ENCODE data around the gene P2RY2. TPM values are rescaled to one million over a fixed set of nuclear protein-coding genes. Genes with fewer than 3 reads are reported as not detected.

Gene P2RY2
- total and polyA plus RNA-seq, 10 of the 15 experiments (the other 5 are each of a cell fraction or from before 2014, with no cell fraction given), result 0.03 to 0.23 (median 0.17) TPM; not detected in 7

- TF ChIP-seq CTCF (IDR thresholded peaks at IDR 0.05 in 2 of 3, conservative IDR thresholded peaks at IDR 0.05 in 1 of 3; ENCODE audit: control insufficient read depth in 2 of 3, extremely low read depth in 1 of 3, insufficient read depth in 1 of 3, low read depth in 3 of 3, low read length in 3 of 3) (no peak), JUND (IDR thresholded peaks at IDR 0.05; ENCODE audit: low read depth, low read length) (no peak), SMARCA5 (IDR thresholded peaks at IDR 0.05) (no peak), STAT1 (conservative IDR thresholded peaks at IDR 0.05) (no peak), CBX5 (IDR thresholded peaks at IDR 0.05; ENCODE audit: low read depth) (no peak), FOXM1 (IDR thresholded peaks at IDR 0.05; ENCODE audit: low read depth, low read length) (no peak), GATAD2B (conservative IDR thresholded peaks at IDR 0.05; ENCODE audit: low read depth) (no peak), KDM1A (IDR thresholded peaks at IDR 0.05; ENCODE audit: borderline replicate concordance) (no peak), NFXL1 (IDR thresholded peaks at IDR 0.05; ENCODE audit: borderline replicate concordance) (no peak), YBX1 (IDR thresholded peaks at IDR 0.05) (no peak), USF1 (IDR thresholded peaks at IDR 0.05; ENCODE audit: borderline replicate concordance, extremely low read length, insufficient read depth, low read depth, low read length) (no peak), CEBPB (IDR thresholded peaks at IDR 0.05; ENCODE audit: borderline replicate concordance in 1 of 2, low read depth in 2 of 2, low read length in 2 of 2) (no peak), NFYB (IDR thresholded peaks at IDR 0.05; ENCODE audit: insufficient read depth, low read depth, low read length) (no peak), ASH2L (IDR thresholded peaks at IDR 0.05; ENCODE audit: borderline replicate concordance, low read depth) (no peak)
These were observed 51.5 kb downstream of the P2RY2 start (continued) for GRCh38 chr11:73269459-73270015.

Measured in GM12878 (cell line).